GM18858 (cell line): ENCODE data around the gene GIPC2.
A peak's percentile ranks its signal among the peaks of the same experiment; 100 is the strongest.
"Not testable (repeated sequence)": the region's sequence is repeated elsewhere in the genome, so short reads cannot be mapped to it uniquely, and the experiment has no call there.

Experiments used
- ATAC-seq: cut with Tn5 transposase; IDR thresholded peaks from one replicate; pipeline ENCODE4 v1.9.1; 2021; ENCODE audit not compliant: unreplicated experiment

The GIPC2 gene

GRCh38 chr1:78036450-78036849 is 9.3 kb upstream of the GIPC2 start:
- no peak for ATAC-seq

- ATAC-seq = no peak
These were observed 7.7 kb upstream of the GIPC2 start for GRCh38 chr1:78038071-78038470.

GRCh38 chr1:78038491-78038939 is 7.3 kb upstream of the GIPC2 start:
- no peak for ATAC-seq

DNA sequence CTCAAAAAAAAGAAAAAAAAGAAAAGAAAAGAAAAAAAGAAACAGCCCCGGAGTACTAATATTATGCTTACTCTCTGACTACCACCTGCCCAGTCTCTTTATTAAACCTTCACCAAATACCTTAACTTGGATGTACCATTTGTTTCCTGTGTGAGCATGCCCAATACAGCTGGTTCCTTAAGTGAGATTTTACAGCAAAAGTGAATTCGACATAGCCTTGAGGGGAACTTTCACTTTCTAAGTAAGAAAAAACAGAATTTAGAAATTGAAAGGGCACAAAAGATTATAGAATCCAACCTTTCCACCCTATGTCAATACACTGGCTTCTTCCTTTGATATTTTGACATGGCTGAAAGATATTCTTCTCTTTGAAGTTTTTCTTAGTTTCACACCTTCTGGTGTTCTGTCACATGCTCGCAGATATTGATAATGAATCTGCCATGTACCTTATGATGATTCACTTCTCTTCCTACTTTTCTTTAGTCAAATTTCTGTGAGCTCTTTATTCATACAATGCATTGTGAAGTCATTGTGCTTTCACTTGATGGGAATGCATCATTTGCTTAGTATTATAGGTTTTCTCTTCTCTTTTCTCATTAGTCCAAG is 5.2 kb upstream of the GIPC2 start:
- no peak for ATAC-seq

DNA sequence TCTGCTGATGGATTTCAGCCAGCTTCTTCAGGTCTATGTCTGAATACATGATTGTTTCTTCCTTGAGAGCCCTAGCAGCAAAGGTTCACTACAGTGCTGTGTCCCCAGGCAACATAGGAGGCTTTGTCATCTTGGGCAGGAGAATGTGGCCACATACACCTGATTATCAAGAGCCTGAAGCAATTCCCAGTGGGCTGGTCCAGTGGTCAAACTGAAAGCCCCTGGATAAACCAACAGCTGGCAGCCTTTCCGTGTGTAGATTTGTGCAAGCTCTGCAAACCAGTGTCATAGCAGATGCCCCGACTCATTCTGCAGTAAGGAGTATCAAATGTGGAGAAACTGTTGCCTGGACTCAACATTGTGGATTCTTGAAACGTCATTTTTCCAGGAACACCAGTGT is 2.3 kb upstream of the GIPC2 start:
- ATAC-seq = no peak

DNA sequence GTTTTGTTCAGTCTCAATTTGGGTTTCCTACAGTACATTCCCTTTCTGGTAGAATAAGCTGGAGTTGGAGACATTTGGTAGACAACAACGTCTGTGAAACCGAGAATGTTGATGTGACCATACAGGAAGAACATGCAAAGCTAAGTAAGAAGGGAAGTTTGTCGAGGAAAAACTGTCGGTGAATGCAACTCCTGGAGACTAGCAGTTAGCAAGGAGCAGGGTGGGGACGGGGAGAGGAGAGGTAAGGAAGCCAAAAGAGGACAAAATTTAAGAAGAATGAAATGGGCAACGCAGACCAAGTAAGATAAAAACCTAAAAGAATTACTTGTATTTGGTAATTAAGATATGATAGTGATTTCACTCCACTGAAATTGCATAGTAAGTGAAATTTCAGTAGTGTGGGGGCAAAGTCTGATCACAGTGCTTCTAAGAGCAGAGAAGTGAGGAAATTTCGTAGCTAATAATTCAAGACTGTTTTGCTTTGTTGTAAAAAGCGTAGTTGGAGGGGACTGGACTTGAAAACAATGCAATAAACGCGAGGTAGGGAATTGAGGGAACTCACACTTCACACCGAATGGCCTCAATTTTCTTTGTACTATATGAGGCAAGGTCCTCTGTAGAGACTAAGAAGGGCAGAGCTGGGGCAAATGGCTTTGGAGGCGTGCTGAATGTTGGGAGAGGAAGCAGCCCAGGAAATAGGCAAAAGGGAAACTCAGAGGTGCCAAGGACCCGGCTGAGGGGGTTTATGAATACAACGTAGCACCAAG is 787 bp upstream of the GIPC2 start:
- no peak for ATAC-seq

DNA sequence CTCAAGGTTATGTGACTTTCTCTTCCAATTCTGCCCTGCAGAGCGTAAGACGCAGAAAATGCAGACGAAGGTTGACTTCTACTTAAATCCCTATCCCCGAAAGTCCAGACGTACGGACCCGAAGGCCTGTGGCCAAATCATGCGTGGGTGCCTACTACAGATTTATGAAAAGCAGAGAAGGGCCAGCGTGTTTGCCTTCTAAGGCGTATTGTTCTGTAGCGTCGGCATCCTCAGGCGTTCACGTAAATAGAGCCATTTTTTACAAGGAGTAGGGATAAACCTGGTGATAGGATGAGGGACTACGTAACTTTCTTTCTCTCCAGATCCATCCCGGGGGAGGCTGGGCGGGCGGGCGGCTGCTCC is 222 bp upstream of the GIPC2 start:
- ATAC-seq = no peak

- ATAC-seq = no peak
These were observed 1.3 kb downstream of the GIPC2 start for GRCh38 chr1:78047106-78047505.

GRCh38 chr1:78047631-78048030 is 1.9 kb downstream of the GIPC2 start:
- ATAC-seq = no peak

DNA sequence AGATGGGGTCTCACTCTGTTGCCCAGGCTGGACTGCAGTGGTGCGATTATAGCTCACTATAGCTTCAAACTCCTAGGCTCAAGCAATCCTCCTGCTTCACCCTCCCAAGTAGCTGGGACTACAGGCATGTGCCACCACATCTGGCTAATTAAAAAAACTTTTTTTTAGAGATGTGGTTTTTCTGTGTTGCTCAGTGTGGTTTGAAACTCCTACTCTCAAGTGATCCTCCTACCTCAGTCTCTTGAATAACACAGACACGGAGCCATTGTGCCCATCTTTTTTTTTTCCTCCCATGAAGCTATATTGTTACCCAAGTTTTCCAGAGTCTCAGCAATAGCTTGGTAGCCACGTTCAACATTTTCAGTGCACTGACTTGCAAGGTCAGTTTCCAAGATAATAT is 2.7 kb downstream of the GIPC2 start:
- ATAC-seq = no peak

- no peak for ATAC-seq
These were observed 3.6 kb downstream of the GIPC2 start for GRCh38 chr1:78049396-78049795.

DNA sequence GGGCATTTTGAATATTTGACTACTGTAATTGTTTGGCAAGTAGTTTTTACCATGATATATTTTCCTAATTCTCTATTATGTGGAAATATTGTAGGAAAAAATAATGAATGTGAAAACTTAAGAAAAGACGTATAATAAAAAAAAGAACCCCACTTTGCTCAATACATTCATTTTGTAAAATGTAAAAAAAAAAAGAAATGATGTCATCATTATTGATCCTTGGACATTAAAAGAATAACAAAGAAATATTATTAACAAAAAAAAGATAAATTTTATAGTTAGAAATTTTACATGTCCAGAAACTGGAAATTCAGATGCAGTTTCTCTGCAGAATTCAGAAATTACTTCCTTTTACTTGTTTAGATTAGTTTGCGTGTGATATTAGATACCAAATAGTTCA is 5.2 kb downstream of the GIPC2 start:
- no peak for ATAC-seq

DNA sequence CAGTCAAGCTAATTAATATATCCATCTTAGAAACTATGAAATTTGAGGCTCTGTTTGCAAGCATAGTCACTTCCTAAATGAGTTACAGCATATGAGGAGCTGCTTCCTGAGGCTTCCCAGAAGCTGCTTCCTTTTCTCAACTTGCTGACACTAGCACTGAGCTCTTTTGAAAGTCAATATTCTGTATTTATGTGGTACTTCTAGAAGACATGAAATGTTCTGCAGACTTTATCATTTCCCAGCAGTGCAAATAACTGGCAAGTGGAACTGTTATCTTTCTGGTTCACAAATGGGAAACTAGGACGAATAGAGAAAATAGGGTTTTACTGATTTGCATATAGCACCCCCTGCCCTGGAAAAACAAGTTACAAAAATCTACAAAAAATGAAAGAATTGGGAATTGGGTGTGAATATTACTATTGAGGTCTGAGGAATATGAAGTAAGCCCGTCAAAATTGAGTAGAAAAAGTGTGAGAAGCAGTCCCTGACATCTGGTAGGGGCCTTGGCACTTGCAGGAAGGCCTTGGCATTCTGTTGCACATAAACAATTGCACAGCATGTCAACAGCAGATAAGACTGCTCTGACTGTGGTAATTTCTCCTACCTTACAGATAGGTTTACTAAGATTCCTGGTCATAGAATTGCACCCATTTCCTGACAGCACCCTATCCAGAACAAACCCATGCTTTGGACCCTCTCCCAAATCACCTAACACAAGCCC is 7.1 kb downstream of the GIPC2 start:
- no peak for ATAC-seq

DNA sequence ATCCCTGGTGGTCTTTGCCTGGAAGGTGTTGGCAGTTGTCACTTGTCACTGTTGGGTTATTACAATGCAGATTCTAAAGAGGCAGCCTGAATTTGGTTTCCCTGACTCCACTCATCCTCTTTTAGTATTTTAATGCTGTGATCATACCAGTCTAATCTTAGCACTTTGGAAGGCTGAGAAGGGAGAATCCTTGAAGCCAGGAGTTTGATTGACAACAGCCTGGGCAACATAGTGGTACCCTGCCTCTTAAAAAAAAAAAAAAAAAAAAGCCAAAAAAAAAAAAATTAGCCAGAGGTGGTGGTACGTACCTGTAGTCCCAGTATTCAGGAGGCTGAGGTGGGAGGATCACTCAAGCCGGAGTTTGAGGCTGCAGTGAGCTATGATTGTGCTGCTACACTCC is 7.7 kb downstream of the GIPC2 start:
- no peak for ATAC-seq

GRCh38 chr1:78054559-78054958 is 8.8 kb downstream of the GIPC2 start:
- ATAC-seq = no peak

GRCh38 chr1:78054972-78055371 is 9.2 kb downstream of the GIPC2 start:
- no peak for ATAC-seq

- no peak for ATAC-seq
These were observed 9.9 kb downstream of the GIPC2 start for GRCh38 chr1:78055565-78056132.

DNA sequence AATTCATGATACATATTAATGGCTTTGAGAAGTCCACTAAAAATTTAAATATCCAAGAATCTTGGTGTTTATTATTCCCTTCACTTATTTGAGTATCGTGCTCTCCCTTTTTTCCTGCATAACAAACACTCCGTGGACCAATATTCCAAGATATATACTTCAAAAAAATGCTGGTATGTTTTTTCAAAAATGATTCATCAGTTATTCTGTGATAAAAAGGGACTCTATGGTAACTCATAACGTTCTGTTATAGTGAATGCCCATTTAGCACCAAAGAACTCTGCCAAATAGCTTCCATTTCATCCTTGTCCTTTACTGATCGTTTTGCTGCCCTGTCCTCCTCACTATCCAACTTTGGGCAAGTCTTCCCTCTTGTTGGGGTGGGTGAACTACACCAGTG is 12.9 kb downstream of the GIPC2 start:
- no peak for ATAC-seq

DNA sequence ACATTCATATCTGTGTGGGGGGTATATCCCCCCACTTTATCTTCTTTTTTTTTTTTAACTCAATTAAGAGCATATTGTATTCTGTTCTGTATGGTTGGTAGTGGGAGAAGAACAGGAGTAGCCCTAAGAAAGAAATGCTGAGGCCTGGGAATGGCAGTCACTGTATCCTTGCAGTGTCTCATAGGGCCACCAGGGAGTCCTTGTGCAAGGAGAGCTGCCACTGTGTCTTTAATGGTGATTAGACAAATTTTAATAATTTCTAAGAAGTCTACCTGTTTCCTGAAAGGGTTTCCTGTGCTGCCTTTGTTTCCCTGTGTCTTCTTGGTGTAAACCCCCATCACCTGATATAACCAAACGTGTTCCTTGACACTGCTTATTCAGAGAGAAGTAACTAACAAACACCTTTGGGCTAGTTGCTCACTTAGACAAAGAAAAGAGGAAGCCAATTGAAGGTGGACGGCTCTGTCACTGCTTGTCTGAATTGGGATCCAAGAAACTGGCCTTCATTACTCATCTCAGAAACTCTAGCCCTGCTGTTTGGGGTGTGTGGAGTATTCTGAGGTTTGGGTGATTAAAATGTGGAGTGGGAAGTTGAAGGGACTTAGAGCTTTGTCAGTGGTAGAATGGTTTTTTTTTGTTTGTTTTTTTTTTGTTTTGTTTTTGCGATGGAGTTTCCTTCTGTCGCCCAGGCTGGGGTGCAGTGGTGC is 15.2 kb downstream of the GIPC2 start:
- ATAC-seq = peak; percentile 94

DNA sequence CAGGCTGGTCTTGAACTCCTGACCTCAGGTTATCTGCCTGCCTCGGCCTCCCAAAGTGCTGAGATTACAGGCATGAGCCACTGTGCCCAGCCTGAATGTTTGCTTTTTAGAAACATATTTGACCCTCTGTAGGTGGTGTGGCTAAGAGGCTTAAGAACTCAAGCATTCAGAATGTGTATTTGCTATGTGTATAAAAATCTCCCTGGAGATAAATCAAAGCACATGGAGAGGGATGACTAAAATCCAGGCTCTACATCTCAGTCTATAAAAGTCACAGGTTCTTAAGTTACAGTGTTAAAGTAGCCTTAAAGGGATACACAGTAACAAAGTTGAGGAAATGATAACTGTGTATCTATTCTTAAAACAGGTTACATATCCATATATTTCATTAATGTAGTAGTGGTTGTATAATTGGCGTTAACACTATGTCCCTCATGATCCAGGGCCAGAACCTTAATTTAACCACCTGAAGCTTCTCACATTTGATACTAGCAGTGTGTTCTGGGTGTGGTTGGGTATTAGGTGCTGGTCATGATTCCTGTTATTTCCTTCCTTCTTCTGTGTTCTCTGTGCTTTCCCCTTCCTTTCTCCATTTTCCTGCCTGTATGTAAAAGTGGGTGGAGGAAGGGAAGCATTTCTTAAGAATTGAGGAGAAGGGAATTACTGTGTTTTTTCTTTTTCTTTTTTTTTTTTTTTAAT is 16.2 kb downstream of the GIPC2 start:
- no peak for ATAC-seq

DNA sequence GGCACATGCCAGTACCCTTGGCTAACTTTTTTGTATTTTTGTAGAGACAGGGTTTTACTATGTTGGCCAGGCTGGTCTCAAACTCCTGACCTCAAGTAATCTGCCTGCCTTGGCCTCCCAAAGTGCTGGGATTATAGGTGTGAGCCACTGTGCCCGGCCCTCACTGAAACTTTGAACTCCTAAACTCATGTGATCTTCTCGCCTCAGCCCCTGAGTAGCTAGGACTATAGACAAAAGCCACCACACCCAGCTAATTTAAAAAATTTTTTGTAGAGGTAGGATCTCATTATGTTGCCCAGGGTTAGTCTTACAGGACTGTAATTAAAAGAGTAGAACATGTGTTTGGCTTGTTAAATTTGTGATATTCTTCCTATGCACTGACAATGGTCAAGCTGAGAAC is 19.1 kb downstream of the GIPC2 start:
- ATAC-seq = not testable (repeated sequence)
